Activated CD8-positive, alpha-beta T cell treated with anti-CD3 and anti-CD28 coated beads for 36 hours (primary cell): ENCODE data around the gene MEGF11. TPM values are rescaled to one million over a fixed set of nuclear protein-coding genes. Genes with fewer than 3 reads are reported as not detected.
A peak's percentile ranks its signal among the peaks of the same experiment; 100 is the strongest.

Source experiments
- ATAC-seq: fragments of 200-7000 bp; cut with Tn5 transposase; one replicate; pipeline ENCODE4 v1.10.0; 2021; ENCODE audit warnings: mild to moderate bottlenecking, moderate library complexity
- CTCF ChIA-PET: fragments of 350-600 bp; sonication (Branson Sonifier 250); formaldehyde crosslinking; loops from one replicate; lab custom pipeline; 2021; ENCODE audit warnings: antibody characterized with exemption; lab: Charles Lee
- POLR2A ChIA-PET: fragments of 350-600 bp; sonication (Branson Sonifier 250); formaldehyde crosslinking; loops from one replicate; lab custom pipeline; 2021; ENCODE audit warnings: antibody characterized with exemption; lab: Charles Lee
- DNase-seq: peaks from one replicate; pipeline ENCODE4 v3.0.0-alpha.2; 2020
- H3K27ac Mint-ChIP-seq: one replicate; pipeline ENCODE4 v1.8.0; 2021; ENCODE audit warnings: mild to moderate bottlenecking, mixed read lengths
- H3K27me3 Mint-ChIP-seq: one replicate; pipeline ENCODE4 v1.8.0; 2021; ENCODE audit warnings: mixed read lengths
- H3K36me3 Mint-ChIP-seq: one replicate; pipeline ENCODE4 v1.8.0; 2021; ENCODE audit warnings: low read depth, mixed read lengths
- H3K4me1 Mint-ChIP-seq: one replicate; pipeline ENCODE4 v1.8.0; 2021; ENCODE audit warnings: low read depth, mixed read lengths
- H3K4me3 Mint-ChIP-seq: one replicate; pipeline ENCODE4 v1.8.0; 2021; ENCODE audit warnings: mild to moderate bottlenecking, moderate library complexity, mixed read lengths
- H3K9me3 Mint-ChIP-seq: one replicate; pipeline ENCODE4 v1.8.0; 2021; ENCODE audit warnings: mixed read lengths
- intact Hi-C: fragments of 100-400 bp; cut with micrococcal nuclease; formaldehyde crosslinking; loops from one replicate; pipeline ENCODE4 v1.10.0; 2022
- total RNA-seq, 2 experiments: library from RNA; stranded (reverse); gene quantifications; one replicate each; pipeline ENCODE4 v1.2.3, GENCODE V29; 2021
- TF ChIP-seq, protein P1 (sequence below): fragments of 200-600 bp; IDR thresholded peaks from one replicate; pipeline ENCODE4 v1.8.0; 2022; ENCODE audit warnings: antibody characterized with exemption, mild to moderate bottlenecking

MEGF11 gene
- total RNA-seq, 2 experiments from 2014 or later = not detected

DNA sequence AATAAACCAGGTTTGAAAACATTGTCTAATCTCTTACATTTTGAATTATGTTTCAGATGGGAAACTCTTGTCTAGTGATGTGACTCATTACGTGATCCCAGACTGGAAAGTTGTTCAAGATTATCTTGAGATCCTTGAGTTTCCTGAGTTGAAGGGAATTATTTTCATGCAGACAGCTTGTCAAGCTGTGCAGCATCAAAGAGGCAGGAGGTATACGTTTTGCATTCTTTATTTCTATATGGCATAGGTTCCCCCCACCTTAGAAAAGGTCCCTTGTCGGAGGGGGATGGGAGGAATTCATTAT lies 41.3 kb upstream of the MEGF11 start:
- intact Hi-C loops = loop anchor here (5.0 kb wide), 1 partner anchor 202 kb away; the partner anchor contains the start of gene SNAPC5
- TF ChIP-seq, protein P1, sequence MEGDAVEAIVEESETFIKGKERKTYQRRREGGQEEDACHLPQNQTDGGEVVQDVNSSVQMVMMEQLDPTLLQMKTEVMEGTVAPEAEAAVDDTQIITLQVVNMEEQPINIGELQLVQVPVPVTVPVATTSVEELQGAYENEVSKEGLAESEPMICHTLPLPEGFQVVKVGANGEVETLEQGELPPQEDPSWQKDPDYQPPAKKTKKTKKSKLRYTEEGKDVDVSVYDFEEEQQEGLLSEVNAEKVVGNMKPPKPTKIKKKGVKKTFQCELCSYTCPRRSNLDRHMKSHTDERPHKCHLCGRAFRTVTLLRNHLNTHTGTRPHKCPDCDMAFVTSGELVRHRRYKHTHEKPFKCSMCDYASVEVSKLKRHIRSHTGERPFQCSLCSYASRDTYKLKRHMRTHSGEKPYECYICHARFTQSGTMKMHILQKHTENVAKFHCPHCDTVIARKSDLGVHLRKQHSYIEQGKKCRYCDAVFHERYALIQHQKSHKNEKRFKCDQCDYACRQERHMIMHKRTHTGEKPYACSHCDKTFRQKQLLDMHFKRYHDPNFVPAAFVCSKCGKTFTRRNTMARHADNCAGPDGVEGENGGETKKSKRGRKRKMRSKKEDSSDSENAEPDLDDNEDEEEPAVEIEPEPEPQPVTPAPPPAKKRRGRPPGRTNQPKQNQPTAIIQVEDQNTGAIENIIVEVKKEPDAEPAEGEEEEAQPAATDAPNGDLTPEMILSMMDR = no peak
- ATAC-seq (no peak), DNase-seq (no peak)
- ChIA-PET POLR2A (interaction anchor here (1.0 to 3.2 kb wide), 7 partner anchors 60 to 990 kb away, joined by 3 to 17 read pairs (median 3); partner anchors contain the start of genes RNU5B-1, RPL4, SNAPC5 and ZWILCH), CTCF (interaction anchor here (0.6 to 1.5 kb wide), 2 partner anchors 11 to 203 kb away, joined by 3 to 5 read pairs; partner anchors contain the start of gene SNAPC5)
- Mint-ChIP-seq H3K4me1 (peaks cover 42% of the 10 kb centered on the region), H3K9me3 (no peaks in the 10 kb centered on the region), H3K4me3 (peak overlapping the region; percentile 89), H3K27me3 (no peaks in the 10 kb centered on the region), H3K27ac (peak overlapping the region; percentile 94), H3K36me3 (peaks cover 21% of the 10 kb centered on the region)

DNA sequence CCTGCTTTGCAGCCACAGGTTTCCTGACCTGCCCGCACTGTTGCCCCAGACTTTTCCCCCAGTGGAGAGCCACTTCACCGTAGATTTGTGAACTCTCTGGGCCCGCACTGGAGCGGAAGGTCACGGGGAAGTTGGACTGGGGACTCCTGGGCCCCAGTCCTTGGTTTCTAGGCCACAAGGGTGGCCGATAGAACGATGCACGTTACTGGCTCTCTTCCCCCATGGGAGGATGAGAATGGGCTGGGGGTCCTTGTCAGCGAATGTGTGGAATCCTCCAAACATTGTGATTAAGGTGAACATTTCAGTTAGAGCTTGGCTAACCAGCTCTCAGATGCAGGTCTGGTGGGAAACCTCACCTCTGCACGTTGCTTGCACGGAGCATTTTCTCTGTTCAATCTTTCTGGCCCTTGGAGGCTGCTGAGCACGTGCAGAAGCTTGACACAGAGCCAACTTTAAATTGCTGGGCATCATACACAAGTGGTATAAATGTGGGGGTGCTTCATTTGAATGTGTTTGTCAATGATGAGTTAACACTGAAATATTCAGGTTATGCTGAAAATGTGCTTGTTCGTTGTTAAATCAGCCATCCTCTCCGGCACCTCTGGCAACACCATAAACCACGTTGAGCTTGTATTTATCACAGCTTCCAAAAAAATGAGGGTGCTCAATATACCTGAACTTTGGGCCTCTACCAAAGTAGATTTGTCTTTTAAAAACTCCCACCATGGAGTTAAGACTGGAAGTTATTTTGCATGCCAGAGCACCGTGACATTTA lies 40.8 kb upstream of the MEGF11 start:
- peaks cover 42% of the 10 kb centered on the region for H3K4me1 Mint-ChIP-seq
- no peaks in the 10 kb centered on the region for H3K27me3 Mint-ChIP-seq
- TF ChIP-seq, protein P1 = no peak
- H3K9me3 Mint-ChIP-seq = no peaks in the 10 kb centered on the region
- H3K36me3 Mint-ChIP-seq = peaks cover 21% of the 10 kb centered on the region
- DNase-seq (peak; percentile 63), ATAC-seq (peak; percentile 37)
- peak overlapping the region; percentile 89 for H3K4me3 Mint-ChIP-seq
- intact Hi-C loops = loop anchor here (5.0 kb wide), 1 partner anchor 203 kb away; the partner anchor contains the start of gene SNAPC5
- peak overlapping the region; percentile 94 for H3K27ac Mint-ChIP-seq
- CTCF ChIA-PET = interaction anchor here (0.6 to 1.5 kb wide), 3 partner anchors 12 to 203 kb away, joined by 3 to 5 read pairs (median 3); partner anchors contain the start of gene SNAPC5
- POLR2A ChIA-PET = interaction anchor here (0.9 to 3.2 kb wide), 9 partner anchors 8 to 990 kb away, joined by 3 to 17 read pairs (median 3); partner anchors contain the start of genes RNU5B-1, RPL4, SNAPC5 and TIPIN

DNA sequence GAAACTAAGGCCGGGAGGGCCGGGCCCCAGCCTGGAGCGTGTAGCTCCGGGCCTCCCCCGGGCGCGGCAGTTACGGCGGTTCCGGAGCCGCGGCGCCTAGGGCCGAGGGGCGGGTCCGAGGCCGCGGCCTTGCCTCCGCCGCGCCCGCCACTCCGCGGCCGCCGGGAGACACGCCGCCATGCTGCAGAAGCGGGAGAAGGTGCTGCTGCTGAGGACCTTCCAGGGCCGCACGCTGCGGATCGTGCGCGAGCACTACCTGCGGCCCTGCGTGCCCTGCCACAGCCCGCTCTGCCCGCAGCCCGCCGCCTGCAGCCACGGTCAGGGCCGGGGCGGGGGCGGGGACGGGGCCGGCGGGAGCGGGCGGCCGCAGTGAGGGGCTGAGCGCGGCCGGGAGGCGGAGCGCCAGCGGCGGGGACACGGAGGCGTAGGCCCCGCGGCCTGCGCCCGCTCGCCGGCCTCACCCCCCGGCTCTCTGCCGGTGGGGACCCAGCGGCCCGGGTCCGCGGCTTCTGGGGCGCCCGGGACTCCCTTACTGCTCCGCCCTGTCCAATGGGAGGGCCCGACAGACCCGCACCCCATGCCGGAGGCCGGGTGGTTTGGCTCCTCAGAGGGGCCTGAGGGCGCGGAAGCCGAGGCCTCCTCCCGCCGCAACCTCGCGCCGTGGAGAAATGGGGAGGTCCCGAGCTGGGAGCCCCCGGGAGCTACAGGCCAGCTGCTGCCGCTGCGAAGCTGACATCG lies 40.0 kb upstream of the MEGF11 start, which contains the start of gene DIS3L:
TSS of gene DIS3L (plus strand) at position 150 of the 738 bp plus-strand sequence. CDS start at position 179, 29 bp downstream.
- Mint-ChIP-seq H3K4me1 (peaks cover 42% of the 10 kb centered on the region), H3K4me3 (peak within 1 kb of the TSS; percentile 89), H3K27ac (peak within 1 kb of the TSS; percentile 94), H3K9me3 (no peaks in the 10 kb centered on the region), H3K36me3 (peaks cover 17% of the 10 kb centered on the region), H3K27me3 (no peaks in the 10 kb centered on the region)
- TF ChIP-seq, protein P1 = no peak
- peak; percentile 73 for ATAC-seq
- intact Hi-C loops = loop anchor here (5.0 kb wide), 1 partner anchor 204 kb away; the partner anchor contains the start of gene SNAPC5
- peak; percentile 62 for DNase-seq
- POLR2A ChIA-PET = interaction anchor here (0.9 to 3.2 kb wide), 9 partner anchors 8 to 989 kb away, joined by 3 to 17 read pairs (median 3); partner anchors contain the start of genes RNU5B-1, RPL4, SNAPC5 and TIPIN
- CTCF ChIA-PET = interaction anchor here (0.6 to 1.5 kb wide), 2 partner anchors 105 to 204 kb away, joined by 3 to 5 read pairs; partner anchors contain the start of gene SNAPC5

DNA sequence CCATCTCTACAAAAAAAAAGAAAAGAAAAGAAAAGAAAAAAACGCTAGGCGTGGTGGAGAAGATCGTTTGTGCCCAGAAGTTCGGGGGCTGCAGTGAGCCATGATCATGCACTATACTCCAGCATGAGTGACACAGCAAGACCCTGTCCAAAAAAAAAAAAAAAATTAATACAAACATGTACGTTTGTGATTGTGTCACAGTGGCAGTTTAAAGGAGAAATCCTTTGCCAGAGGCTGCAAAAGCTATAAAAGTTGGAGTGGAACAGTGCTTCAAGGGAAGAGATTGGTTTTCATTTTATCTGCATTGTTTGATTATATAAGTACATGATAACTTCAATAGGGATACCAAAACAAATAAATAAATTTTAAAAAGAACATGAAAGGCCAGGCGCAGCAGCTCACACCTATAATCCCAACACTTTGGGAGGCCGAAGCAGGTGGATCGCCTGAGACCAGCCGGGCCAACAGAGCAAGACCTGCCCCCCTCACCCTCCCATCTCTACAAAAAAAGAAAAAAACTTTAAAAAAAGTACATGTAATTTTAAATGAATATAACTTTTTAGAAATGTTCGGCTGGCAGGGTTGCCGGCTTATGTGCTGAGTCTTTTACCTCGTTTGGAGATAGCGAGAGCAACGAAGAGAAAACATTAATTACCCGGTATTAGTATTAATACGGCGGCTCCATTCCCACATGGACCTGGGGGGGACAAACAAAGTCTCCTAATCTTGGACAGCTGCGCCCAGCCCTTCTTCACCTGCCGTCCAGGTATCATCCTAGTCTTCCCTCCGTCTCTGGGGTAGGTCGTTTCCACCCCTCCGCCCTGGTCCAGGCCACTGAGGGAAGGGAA lies 39.2 kb upstream of the MEGF11 start:
- H3K9me3 Mint-ChIP-seq = no peaks in the 10 kb centered on the region
- peak overlapping the region; percentile 86 for H3K27ac Mint-ChIP-seq
- peaks cover 42% of the 10 kb centered on the region for H3K4me1 Mint-ChIP-seq
- H3K27me3 Mint-ChIP-seq = no peaks in the 10 kb centered on the region
- ATAC-seq (no peak), DNase-seq (no peak)
- intact Hi-C loops = loop anchor here (5.0 kb wide), 1 partner anchor 205 kb away; the partner anchor contains the start of gene SNAPC5
- POLR2A ChIA-PET = interaction anchor here (0.7 to 3.2 kb wide), 5 partner anchors 205 to 988 kb away, joined by 3 to 17 read pairs (median 4); partner anchors contain the start of genes RNU5B-1, SNAPC5 and ZWILCH
- CTCF ChIA-PET = interaction anchor here (1.5 kb wide), 1 partner anchor 61 kb away, joined by 3 read pairs; no protein-coding TSS in a partner anchor
- peak overlapping the region; percentile 79 for H3K4me3 Mint-ChIP-seq
- peaks cover 16% of the 10 kb centered on the region for H3K36me3 Mint-ChIP-seq
- TF ChIP-seq, protein P1 = no peak
